Stimulated activated CD4-positive, alpha-beta T cell treated with anti-CD3 and anti-CD28 coated beads, Interleukin-4, amount 100 ng/mL, for 4 hours (primary cell): Measurements from ENCODE around the gene PHF3.

ENCODE experiments used
- DNase-seq, 2 experiments: peaks; one replicate each; pipeline ENCODE4 v3.0.0-alpha.2; 2020

PHF3 gene

DNA sequence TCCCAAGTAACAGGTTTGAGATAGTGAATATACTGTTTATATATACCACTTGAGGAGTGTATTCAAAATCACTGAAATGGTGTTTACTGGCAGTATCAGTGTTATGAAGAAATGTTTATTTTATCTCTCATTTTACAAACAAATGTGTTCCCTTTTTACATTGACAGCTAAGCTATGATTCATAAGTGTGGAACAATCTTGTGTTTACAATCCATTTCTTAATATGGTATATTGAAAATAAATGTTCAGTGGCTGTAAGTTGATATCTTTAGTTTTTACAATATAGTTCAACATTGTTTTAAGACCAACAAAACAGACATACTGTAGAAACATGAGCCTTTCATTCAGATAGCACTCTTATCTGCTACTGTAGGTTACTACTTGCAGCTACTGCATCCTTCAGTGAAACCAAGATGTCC is 14.3 kb downstream of the PHF3 start:
- DNase-seq, result no peak

- no peak for DNase-seq
These were observed 17.4 kb downstream of the PHF3 start for GRCh38 chr6:63652980-63653379.

- no peak for DNase-seq
These were observed 25.2 kb downstream of the PHF3 start for GRCh38 chr6:63660757-63661156.

DNA sequence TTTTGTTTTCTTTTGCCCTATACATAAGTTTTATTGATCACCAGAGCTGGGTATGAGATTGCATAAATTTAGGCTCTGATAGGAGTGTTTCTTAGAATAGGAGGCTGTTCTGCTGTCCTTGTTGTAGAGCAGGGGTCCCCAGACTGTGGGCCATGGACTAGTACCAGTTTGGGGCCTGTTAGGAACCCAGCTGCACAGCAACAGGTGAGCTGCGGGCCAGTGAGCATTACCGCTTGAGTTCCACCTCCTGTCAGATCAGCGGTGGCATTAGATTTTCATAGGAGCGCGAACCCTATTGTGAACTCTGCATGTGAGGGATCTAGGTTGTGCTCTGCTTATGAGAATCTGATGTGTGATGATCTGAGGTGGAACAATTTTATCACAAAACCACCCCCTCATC is 26.2 kb downstream of the PHF3 start:
- no peak for DNase-seq

DNA sequence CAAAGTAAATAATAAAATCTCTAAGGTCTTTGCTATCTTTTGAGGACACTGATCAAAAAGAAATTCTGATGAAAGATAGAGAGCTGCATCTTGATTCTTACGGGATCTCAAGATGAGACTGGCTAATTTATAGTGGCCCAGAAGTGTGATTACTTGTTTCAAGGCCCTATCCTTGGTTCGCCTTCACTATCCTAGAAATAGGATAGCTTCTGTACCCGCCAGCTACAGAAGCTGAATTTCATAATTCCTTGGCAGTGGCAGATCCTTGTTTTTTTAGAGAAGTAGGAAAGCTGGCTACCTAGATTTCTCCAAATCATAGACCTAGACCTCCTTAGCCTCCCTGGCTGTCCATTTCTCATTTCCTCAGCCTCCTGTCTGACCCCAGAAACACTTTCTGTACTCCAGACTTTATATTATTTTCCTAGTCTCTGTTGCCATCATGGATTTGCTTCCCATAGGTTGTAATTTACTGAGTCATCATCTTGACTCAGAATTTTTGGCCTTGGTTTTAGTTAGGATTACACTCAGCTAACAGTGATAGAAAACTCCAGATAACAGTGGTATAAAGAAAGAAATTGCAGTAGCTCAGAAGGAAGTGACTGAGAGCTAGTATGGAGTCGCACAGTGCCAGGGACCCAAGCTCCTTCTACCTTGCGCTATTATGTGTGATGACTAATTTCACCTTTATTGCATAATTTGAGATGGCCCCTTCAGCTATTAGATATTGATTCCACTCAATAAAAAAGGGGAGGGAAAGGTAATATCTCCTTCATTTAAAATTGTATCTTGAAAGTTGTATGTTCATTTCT is 27.7 kb downstream of the PHF3 start:
- DNase-seq, result no peak

GRCh38 chr6:63663956-63664281 is 28.3 kb downstream of the PHF3 start:
- DNase-seq, result no peak

- DNase-seq, result no peak
These were observed 35.6 kb downstream of the PHF3 start for GRCh38 chr6:63671098-63671754.

DNA sequence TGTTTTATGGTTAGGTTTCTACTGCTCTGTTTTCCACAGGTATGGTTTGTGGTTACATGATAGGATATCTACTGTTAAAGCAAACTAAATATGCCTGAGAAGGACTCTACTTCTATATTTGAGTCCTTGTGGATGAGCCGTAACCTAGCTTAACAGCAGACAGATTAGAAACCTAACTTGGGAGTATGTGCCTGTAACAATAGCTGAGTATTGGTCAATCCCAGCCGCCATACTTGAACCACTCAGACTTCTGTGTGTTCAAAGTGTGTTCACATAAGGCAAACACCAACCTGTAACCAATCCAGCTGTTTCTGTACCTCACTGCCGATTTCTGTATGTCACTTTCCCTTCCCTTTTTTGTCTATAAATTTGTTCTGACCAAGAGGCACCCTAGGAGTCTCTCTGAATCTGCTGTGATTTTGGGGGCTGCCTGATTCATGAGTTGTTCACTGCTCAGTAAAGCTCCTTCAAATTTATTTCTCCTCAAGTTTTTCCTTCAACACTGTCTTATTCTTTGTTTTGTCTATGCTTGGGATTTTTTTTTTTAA is 37.1 kb downstream of the PHF3 start:
- DNase-seq, result no peak

DNA sequence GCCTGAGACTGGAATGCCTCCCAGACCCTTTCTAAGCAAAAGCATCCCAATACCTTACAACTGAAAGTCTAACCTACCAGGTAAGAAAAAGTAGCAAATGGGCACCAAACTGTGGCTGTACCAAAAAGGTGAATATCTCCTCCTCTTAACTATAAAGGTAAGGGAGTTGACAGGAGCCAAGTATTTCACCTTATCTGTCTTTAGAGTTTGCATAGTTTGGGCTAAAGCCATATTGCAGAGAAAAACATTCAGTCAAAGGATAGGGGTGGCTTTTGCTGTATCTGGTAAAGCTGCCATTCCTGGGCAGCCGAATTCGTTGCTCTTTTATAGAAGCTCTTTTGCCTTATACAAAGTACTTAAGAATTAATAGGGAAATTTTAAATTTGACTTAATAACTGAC is 38.1 kb downstream of the PHF3 start:
- DNase-seq, result no peak

GRCh38 chr6:63674635-63675034 is 39.0 kb downstream of the PHF3 start:
- DNase-seq, result no peak

GRCh38 chr6:63675138-63675537 is 39.5 kb downstream of the PHF3 start:
- no peak for DNase-seq

DNA sequence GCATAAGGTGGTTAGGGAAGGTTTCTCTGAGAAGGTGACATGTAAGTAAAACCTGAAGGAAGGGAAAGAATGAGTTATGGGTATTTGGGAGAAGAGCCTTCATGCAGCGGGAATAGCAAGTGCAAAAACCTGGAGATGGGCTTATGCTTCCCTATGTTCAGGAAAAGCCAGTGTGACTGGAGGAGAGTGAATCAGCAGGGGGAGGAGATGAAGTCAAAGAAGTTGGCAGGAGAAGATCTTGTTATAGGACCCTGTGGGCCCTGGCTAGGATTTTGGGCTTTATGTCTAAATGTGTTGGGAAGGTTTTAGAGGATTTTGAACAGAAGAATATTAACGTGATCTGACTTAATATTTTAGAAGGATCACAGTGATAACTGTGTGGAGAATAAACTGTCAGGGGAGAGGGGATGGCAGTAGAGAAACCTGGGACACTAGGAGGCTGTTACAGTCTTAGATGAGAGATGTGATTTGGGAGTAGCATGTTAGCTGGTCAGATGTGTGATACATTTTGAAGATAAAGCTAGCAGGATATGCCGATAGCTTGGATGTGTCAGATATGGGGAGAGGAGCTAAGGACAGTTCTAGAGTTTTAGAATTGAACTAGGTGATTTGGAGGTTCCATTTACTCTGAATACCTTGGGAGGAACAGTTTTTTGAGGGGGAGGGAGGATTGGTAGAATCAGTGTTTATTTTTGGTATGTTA is 41.0 kb downstream of the PHF3 start:
- DNase-seq, result no peak

DNA sequence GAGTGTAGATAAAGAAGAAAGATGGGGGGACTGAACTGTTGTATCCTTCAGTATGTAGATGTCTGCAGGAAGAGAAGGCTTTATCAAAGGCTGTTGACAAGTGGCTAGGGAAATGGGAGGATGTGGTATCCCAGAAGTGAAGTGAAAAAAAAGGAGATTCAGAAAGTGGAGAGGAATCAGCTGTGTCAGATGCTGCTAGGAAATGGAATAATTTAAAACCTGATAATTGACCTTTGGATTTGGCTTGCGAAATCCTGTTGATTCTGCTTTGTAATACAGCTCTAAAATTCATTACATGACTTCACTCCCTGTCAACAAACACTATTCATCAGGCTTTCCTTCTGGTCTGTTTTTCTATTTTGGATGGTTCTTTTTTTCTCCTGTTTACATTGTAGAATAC is 41.7 kb downstream of the PHF3 start:
- no peak for DNase-seq

GRCh38 chr6:63683071-63683603 is 47.5 kb downstream of the PHF3 start:
- DNase-seq, result no peak

GRCh38 chr6:63685446-63686379 is 50.1 kb downstream of the PHF3 start:
- no peak for DNase-seq

- no peak for DNase-seq
These were observed 53.8 kb downstream of the PHF3 start for GRCh38 chr6:63689421-63689820.

- no peak for DNase-seq
These were observed 54.6 kb downstream of the PHF3 start for GRCh38 chr6:63690221-63690620.

- no peak for DNase-seq
These were observed 70.1 kb downstream of the PHF3 start for GRCh38 chr6:63705707-63706106.

DNA sequence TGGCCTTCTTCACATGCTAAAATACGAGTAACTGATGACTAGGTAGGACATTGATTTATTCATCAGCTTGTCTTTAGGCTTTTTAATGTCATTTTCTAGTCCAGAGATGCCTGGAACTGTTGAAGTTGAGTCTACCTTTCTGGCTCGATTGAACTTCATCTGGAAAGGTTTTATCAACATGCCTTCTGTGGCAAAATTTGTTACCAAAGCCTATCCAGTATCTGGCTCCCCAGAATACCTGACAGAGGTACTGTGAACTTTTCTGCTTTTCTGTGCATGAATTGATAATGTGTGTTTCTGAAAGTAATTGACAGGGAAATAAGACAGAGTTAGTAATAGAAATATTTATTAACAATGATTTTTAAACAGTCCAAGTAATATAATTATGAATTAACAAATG is 71.0 kb downstream of the PHF3 start:
- DNase-seq, result no peak

GRCh38 chr6:63708631-63709030 is 73.0 kb downstream of the PHF3 start:
- no peak for DNase-seq

GRCh38 chr6:63709148-63709547 is 73.5 kb downstream of the PHF3 start:
- no peak for DNase-seq

DNA sequence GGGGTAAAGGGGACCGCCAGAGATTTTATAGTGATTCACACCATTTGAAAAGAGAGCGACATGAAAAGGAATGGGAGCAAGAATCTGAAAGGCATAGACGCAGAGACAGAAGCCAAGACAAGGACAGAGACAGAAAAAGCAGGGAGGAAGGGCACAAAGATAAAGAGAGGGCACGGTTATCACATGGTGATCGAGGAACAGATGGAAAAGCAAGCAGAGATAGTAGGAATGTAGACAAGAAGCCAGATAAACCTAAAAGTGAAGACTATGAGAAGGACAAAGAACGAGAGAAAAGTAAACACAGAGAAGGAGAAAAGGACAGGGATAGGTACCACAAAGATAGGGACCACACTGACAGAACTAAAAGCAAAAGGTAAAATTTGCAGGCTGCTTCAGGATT is 77.7 kb downstream of the PHF3 start:
- DNase-seq, result no peak
